Activated T-helper 1 cell treated with anti-CD3 and anti-CD28 coated beads, Interleukin-12 subunit alpha, Interleukin-12 subunit beta, Interleukin-2, Interleukin-4 antibody, amounts not matched to agents 30 ng/mL and 10 ng/mL and 1 ng/mL, durations not matched to agents 14 hours and 24 hours and 36 hours (primary cell): ENCODE data around the gene BCAT1. TPM values are rescaled to one million over a fixed set of nuclear protein-coding genes. Genes with fewer than 3 reads are reported as not detected.
"Not testable (repeated sequence)": the region's sequence is repeated elsewhere in the genome, so short reads cannot be mapped to it uniquely, and the experiment has no call there.

Experiments used
- DNase-seq: peaks from one replicate; pipeline ENCODE4 v3.0.0; 2021; ENCODE audit warnings: low spot score
- H3K27ac Mint-ChIP-seq: one replicate; pipeline ENCODE4 v1.8.0; 2021; ENCODE audit warnings: mild to moderate bottlenecking, mixed read lengths
- H3K27me3 Mint-ChIP-seq: one replicate; pipeline ENCODE4 v1.8.0; 2022; ENCODE audit warnings: mild to moderate bottlenecking, moderate library complexity, mixed read lengths; ENCODE audit not compliant: insufficient read depth
- H3K36me3 Mint-ChIP-seq: one replicate; pipeline ENCODE4 v1.8.0; 2021; ENCODE audit warnings: low read depth, mixed read lengths
- H3K4me1 Mint-ChIP-seq: one replicate; pipeline ENCODE4 v1.8.0; 2021; ENCODE audit warnings: low read depth, mixed read lengths
- H3K4me3 Mint-ChIP-seq: one replicate; pipeline ENCODE4 v1.8.0; 2021; ENCODE audit warnings: mild to moderate bottlenecking, moderate library complexity, mixed read lengths
- H3K9me3 Mint-ChIP-seq: one replicate; pipeline ENCODE4 v1.8.0; 2021; ENCODE audit warnings: mixed read lengths
- intact Hi-C: fragments of 100-400 bp; cut with micrococcal nuclease; formaldehyde crosslinking; loops from one replicate; pipeline ENCODE4 v1.15.1; 2024
- total RNA-seq: library from RNA; stranded (reverse); gene quantifications from 2 replicates; pipeline ENCODE4 v1.2.3, GENCODE V29; 2022

BCAT1 gene
- total RNA-seq, 1 donor from 2014 or later, result 37.3 TPM

DNA sequence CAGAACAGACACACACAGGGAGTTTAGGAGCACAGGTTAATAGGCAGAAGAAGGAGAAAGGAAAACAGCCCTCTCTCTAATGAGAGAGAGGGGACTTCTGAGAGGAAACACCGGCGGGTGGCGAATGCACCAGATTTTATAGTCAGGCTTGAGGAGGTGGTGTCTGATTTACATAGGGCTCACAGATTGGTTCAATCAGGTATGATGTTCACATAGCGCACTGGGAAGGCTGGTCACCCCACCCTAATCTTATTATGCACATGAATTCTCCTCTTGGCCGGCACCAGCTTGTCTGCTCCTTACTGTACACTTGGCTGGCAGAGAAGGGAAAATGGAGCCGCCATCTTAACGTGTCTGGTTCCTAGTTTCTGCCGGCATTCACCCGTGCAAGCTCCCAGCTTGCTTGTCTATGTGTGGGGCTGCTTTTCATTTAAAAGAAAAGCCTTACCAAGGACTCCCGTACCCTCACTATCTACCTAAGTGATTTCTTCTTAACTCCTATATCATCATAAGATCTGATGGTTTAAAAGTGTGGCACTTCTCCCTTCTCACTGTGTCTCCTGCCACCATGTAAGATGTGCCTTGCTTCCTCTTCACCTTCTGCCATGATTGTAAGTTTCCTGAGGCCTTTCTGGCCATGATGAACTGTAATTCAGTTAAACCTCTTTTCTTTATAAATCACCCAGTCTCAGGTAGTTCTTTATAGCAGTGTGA lies 15.1 kb downstream of the BCAT1 start:
- H3K4me1 Mint-ChIP-seq, result peaks cover 10% of the 10 kb centered on the region
- no peaks in the 10 kb centered on the region for H3K36me3 Mint-ChIP-seq
- H3K27me3 Mint-ChIP-seq, result peaks cover 2% of the 10 kb centered on the region
- intact Hi-C loops, result no loop called here
- H3K27ac Mint-ChIP-seq, result no peak overlapping the region
- no peaks in the 10 kb centered on the region for H3K9me3 Mint-ChIP-seq
- H3K4me3 Mint-ChIP-seq, result no peak overlapping the region
- no peak for DNase-seq

DNA sequence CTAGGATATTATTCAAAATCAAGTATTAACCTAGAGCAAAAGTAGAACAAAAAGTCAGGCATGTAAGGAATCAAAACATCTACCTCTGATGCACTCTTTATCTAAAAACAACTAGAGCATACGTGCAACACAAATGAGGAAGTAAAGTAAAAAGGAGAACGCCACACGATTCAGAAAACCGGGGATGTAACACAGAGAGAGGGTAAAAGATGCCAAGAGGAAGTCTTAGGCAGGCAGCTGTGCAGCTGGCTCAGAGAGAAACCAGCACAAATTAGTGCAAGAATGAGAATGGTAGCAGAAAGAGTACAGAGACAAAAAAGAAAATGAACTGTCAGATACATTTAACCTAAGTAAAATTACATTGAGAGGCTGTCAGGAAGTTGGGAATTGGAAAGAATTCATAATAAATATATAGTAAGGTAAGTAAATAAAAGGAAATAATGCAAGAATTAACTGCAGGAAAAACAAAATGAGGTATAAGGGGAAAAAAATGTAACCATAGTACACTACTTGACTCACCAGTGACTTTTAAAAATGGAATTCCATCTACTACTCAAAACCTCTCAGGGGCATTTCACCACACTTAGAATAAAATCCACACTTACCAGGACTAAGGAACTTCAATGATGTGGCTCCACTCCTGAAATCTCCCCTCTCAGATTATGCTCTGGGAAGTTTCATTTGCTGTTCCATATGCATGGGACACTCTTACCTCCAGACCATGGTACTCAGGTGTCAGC lies 17.1 kb downstream of the BCAT1 start:
- intact Hi-C loops, result no loop called here

DNA sequence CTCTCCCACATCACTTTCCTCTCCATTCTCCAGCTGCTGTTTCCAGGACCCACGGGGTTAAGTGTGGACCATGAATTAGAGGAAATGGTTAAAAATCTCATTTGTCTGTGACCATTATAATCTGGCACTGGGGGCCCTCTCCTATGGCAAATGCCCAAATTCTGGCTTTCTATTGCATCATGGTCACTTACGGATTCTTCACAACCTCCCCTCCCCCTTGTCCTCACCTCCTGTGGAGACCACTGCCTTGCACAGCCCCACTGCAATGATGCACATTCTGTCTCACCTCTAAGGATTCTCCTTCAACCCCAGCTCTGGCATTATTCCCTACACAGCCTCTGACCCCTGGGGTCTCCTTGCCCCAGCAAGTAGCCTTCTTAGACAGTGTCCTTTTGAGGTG lies 18.9 kb downstream of the BCAT1 start:
- intact Hi-C loops, result no loop called here
- no peak for DNase-seq
- no peak overlapping the region for H3K4me3 Mint-ChIP-seq
- peaks cover 10% of the 10 kb centered on the region for H3K4me1 Mint-ChIP-seq
- H3K27ac Mint-ChIP-seq, result no peak overlapping the region
- H3K36me3 Mint-ChIP-seq, result no peaks in the 10 kb centered on the region
- H3K27me3 Mint-ChIP-seq, result peaks cover 2% of the 10 kb centered on the region
- no peaks in the 10 kb centered on the region for H3K9me3 Mint-ChIP-seq

More for the DNA sequence above, 17.1 kb downstream of the BCAT1 start:
- no peak for DNase-seq
- H3K27me3 Mint-ChIP-seq, result peaks cover 2% of the 10 kb centered on the region
- H3K36me3 Mint-ChIP-seq, result no peaks in the 10 kb centered on the region
- H3K4me1 Mint-ChIP-seq, result peaks cover 10% of the 10 kb centered on the region
- no peak overlapping the region for H3K27ac Mint-ChIP-seq
- no peaks in the 10 kb centered on the region for H3K9me3 Mint-ChIP-seq
- no peak overlapping the region for H3K4me3 Mint-ChIP-seq

DNA sequence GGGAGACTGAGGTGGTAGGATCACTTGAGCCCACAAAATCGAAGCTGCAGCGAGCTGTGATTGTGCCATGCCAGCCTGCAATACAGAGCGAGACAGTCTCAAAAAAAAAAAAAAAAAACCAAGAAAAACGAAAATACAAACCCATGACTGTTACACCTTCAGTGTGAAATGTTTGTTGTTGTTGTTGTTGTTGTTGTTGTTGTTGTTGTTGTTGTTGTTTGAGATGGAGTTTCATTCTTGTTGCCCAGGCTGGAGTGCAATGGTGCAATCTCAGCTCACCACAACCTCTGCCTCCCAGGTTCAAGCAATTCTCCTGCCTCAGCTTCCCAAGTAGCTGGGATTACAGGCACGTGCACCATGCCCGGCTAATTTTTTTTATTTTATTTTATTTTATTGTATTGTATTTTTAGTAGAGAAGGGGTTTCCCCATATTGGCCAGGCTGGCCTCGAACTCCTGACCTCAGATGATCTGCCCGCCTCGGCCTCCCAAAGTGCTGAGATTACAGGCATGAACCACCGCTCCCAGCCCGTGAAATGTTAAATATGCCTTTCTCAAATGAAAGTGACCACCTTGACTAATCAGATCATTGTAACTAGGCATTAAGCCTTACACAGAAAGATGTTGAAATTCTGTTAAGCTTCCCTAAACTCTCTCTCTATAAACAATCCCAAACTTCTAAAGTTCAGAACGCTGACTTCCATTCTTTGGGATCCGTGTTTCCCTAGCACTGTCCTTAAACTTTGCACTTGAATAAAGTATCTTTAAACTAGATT lies 20.2 kb downstream of the BCAT1 start:
- H3K4me1 Mint-ChIP-seq, result peaks cover 10% of the 10 kb centered on the region
- H3K9me3 Mint-ChIP-seq, H3K4me3 Mint-ChIP-seq, H3K36me3 Mint-ChIP-seq, intact Hi-C loops, DNase-seq, H3K27ac Mint-ChIP-seq, H3K27me3 Mint-ChIP-seq: not testable (repeated sequence)

GRCh38 chr12:24928131-24928530 lies 20.8 kb downstream of the BCAT1 start:
- Mint-ChIP-seq H3K4me1 (peaks cover 10% of the 10 kb centered on the region), H3K9me3 (no peaks in the 10 kb centered on the region), H3K36me3 (no peaks in the 10 kb centered on the region), H3K27me3 (no peaks in the 10 kb centered on the region), H3K4me3 (no peak overlapping the region), H3K27ac (no peak overlapping the region)
- DNase-seq, result no peak
- intact Hi-C loops, result no loop called here

GRCh38 chr12:24926080-24926479 lies 22.8 kb downstream of the BCAT1 start:
- H3K4me3 Mint-ChIP-seq, H3K36me3 Mint-ChIP-seq, H3K9me3 Mint-ChIP-seq, DNase-seq, H3K27me3 Mint-ChIP-seq, H3K27ac Mint-ChIP-seq, intact Hi-C loops: not testable (repeated sequence)
- peaks cover 14% of the 10 kb centered on the region for H3K4me1 Mint-ChIP-seq

- no peaks in the 10 kb centered on the region for H3K9me3 Mint-ChIP-seq
- peaks cover 4% of the 10 kb centered on the region for H3K36me3 Mint-ChIP-seq
- peaks cover 44% of the 10 kb centered on the region for H3K4me1 Mint-ChIP-seq
- H3K27ac Mint-ChIP-seq, result no peak overlapping the region
- no peak overlapping the region for H3K4me3 Mint-ChIP-seq
- intact Hi-C loops, result no loop called here
- no peak for DNase-seq
- no peaks in the 10 kb centered on the region for H3K27me3 Mint-ChIP-seq
These were observed 26.8 kb downstream of the BCAT1 start for GRCh38 chr12:24922090-24922489.

- intact Hi-C loops, result loop anchor here (1.0 kb wide), 2 partner anchors 27 to 39 kb away; no protein-coding TSS in a partner anchor
- H3K4me1 Mint-ChIP-seq, result peaks cover 44% of the 10 kb centered on the region
- H3K36me3 Mint-ChIP-seq, result peaks cover 4% of the 10 kb centered on the region
- peak overlapping the region; percentile 42 for H3K27ac Mint-ChIP-seq
- no peak overlapping the region for H3K4me3 Mint-ChIP-seq
- DNase-seq, result no peak
- H3K9me3 Mint-ChIP-seq, result no peaks in the 10 kb centered on the region
- peaks cover 2% of the 10 kb centered on the region for H3K27me3 Mint-ChIP-seq
These were observed 27.5 kb downstream of the BCAT1 start for GRCh38 chr12:24921251-24922038.

- no peak for DNase-seq
- Mint-ChIP-seq H3K36me3 (peaks cover 4% of the 10 kb centered on the region), H3K27ac (peak overlapping the region; percentile 58), H3K27me3 (peaks cover 2% of the 10 kb centered on the region), H3K4me3 (no peak overlapping the region), H3K9me3 (no peaks in the 10 kb centered on the region), H3K4me1 (peaks cover 44% of the 10 kb centered on the region)
- intact Hi-C loops, result no loop called here
These were observed 28.8 kb downstream of the BCAT1 start for GRCh38 chr12:24920141-24920540.

DNA sequence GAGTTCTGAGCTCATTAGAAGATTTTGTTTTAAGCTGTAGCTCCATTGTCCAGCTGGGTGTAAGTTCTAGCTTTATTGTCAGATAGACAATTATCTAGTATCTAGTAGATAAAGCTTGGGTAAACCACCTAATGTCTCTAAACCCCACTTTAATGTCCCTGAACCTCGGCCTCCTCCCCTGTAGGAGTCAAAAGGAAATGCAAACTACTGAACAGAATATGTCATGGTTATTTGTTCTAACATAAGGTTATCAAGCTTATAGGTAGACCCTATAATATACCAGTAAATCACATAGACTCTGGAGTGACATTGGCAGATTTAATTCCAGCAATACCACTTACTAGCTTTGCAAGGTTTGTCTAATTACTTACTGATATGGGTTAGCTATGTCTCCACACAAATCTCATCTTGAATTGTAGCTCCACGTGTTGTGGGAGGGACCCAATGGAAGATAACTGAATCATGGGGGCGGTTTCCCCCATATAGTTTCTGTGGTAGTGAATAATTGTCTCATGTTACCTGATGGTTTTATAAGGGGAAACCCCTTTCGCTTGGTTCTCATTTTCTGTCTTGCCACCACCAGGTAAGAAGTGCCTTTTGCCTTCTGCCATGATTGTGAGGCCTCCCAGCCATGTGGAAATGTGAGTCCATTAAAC lies 29.4 kb downstream of the BCAT1 start:
- intact Hi-C loops, result loop anchor here (1.0 kb wide), 2 partner anchors 18 to 80 kb away; no protein-coding TSS in a partner anchor

DNA sequence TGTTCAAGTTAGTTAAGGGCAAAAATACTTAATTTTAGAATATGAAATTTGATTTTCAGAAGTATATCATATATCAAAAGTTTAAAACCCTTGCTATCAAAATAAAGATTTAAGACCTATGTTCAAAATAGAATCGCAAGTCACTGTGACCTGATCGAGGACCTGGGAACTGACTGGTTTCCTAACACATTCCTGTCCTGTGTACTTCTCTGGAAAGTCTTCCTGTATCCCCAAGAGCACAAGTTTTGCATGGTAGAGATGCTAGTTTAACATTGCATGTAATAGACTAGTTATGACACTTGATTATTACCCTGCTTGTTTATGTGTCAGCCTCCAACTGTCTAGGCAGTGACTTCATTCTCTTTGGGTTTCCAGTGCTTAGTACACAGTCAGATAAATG lies 30.3 kb downstream of the BCAT1 start:
- no peak for DNase-seq
- Mint-ChIP-seq H3K36me3 (peaks cover 6% of the 10 kb centered on the region), H3K9me3 (no peaks in the 10 kb centered on the region), H3K27me3 (peaks cover 2% of the 10 kb centered on the region), H3K4me1 (peaks cover 44% of the 10 kb centered on the region), H3K4me3 (no peak overlapping the region), H3K27ac (no peak overlapping the region)
- intact Hi-C loops, result no loop called here

More for the DNA sequence above, 29.4 kb downstream of the BCAT1 start:
- H3K36me3 Mint-ChIP-seq, result peaks cover 4% of the 10 kb centered on the region
- H3K4me1 Mint-ChIP-seq, result peaks cover 44% of the 10 kb centered on the region
- H3K9me3 Mint-ChIP-seq, result no peaks in the 10 kb centered on the region
- H3K27ac Mint-ChIP-seq, result peak overlapping the region; percentile 26
- peak overlapping the region; percentile 21 for H3K4me3 Mint-ChIP-seq
- peaks cover 2% of the 10 kb centered on the region for H3K27me3 Mint-ChIP-seq
- DNase-seq, result no peak

GRCh38 chr12:24915501-24915900 lies 33.4 kb downstream of the BCAT1 start:
- Mint-ChIP-seq H3K4me1 (peaks cover 24% of the 10 kb centered on the region), H3K27me3 (peaks cover 4% of the 10 kb centered on the region), H3K4me3 (no peak overlapping the region), H3K36me3 (peaks cover 5% of the 10 kb centered on the region), H3K27ac (no peak overlapping the region), H3K9me3 (no peaks in the 10 kb centered on the region)
- intact Hi-C loops, result no loop called here
- DNase-seq, result no peak
